Fibroblast of skin of back (primary cell): ENCODE results near the gene ZNF408. TPM values are rescaled to one million over a fixed set of nuclear protein-coding genes. Genes with fewer than 3 reads are reported as not detected.
"Not testable (repeated sequence)": the region's sequence is repeated elsewhere in the genome, so short reads cannot be mapped to it uniquely, and the experiment has no call there.

Experiments
- DNase-seq: peaks from one replicate; pipeline ENCODE4 v3.0.0-alpha.2; 2013
- polyA plus RNA-seq, 2 experiments: library from polyadenylated mRNA; unstranded; fragments of 120-200 nt; gene quantifications; one replicate each; pipeline ENCODE4 v1.2.1, GENCODE V29; 2013; ENCODE audit not compliant: insufficient read length in 2 of 2

The ZNF408 gene
- polyA plus RNA-seq (2013, experiment 1 of 2; ENCODE audit: insufficient read length), result 11.1 TPM
- polyA plus RNA-seq (2013, experiment 2 of 2; ENCODE audit: insufficient read length), result 10.2 TPM

GRCh38 chr11:46700241-46701077 lies at the start of gene ZNF408, which contains the start of gene ARHGAP1:
TSS of gene ZNF408 (plus strand) at chr11:46701031. CDS start at chr11:46701048, 17 bp downstream.
TSS of gene ARHGAP1 (minus strand) at chr11:46700619. CDS start at chr11:46696107, 4,512 bp downstream.
- DNase-seq, result peak; percentile 99

- no peak for DNase-seq
Observed at GRCh38 chr11:46655631-46656030, 45.2 kb upstream of the ZNF408 start.

GRCh38 chr11:46657186-46657585 lies 43.6 kb upstream of the ZNF408 start:
- DNase-seq, result no peak

GRCh38 chr11:46658259-46658658 lies 42.6 kb upstream of the ZNF408 start:
- no peak for DNase-seq

GRCh38 chr11:46659908-46660307 lies 40.9 kb upstream of the ZNF408 start:
- DNase-seq, result no peak

- DNase-seq, result no peak
Observed at GRCh38 chr11:46661836-46662235, 39.0 kb upstream of the ZNF408 start.

- no peak for DNase-seq
Observed at GRCh38 chr11:46662366-46662765, 38.5 kb upstream of the ZNF408 start.

GRCh38 chr11:46663277-46663940 lies 37.4 kb upstream of the ZNF408 start:
- no peak for DNase-seq

GRCh38 chr11:46664612-46665011 lies 36.2 kb upstream of the ZNF408 start:
- no peak for DNase-seq

GRCh38 chr11:46665356-46665755 lies 35.5 kb upstream of the ZNF408 start:
- DNase-seq, result no peak

GRCh38 chr11:46666516-46666915 lies 34.3 kb upstream of the ZNF408 start:
- DNase-seq, result no peak

- DNase-seq, result no peak
Observed at GRCh38 chr11:46667043-46667481, 33.8 kb upstream of the ZNF408 start.

GRCh38 chr11:46668480-46669085 lies 32.2 kb upstream of the ZNF408 start:
- no peak for DNase-seq

- no peak for DNase-seq
Observed at GRCh38 chr11:46669711-46670139, 31.1 kb upstream of the ZNF408 start.

- not testable (repeated sequence) for DNase-seq
Observed at GRCh38 chr11:46670521-46670920, 30.3 kb upstream of the ZNF408 start.

GRCh38 chr11:46671958-46672315 lies 28.9 kb upstream of the ZNF408 start:
- DNase-seq, result no peak

GRCh38 chr11:46672381-46672839 lies 28.4 kb upstream of the ZNF408 start:
- no peak for DNase-seq

GRCh38 chr11:46673713-46674462 lies 26.9 kb upstream of the ZNF408 start:
- no peak for DNase-seq

GRCh38 chr11:46674463-46675287 lies 26.2 kb upstream of the ZNF408 start:
- peak; percentile 12 for DNase-seq

GRCh38 chr11:46675288-46675851 lies 25.5 kb upstream of the ZNF408 start:
- DNase-seq, result peak; percentile 43

GRCh38 chr11:46675949-46676348 lies 24.9 kb upstream of the ZNF408 start:
- no peak for DNase-seq
